K562 (cell line): ENCODE data around the gene HDAC3. TPM values are rescaled to one million over a fixed set of nuclear protein-coding genes. Genes with fewer than 3 reads are reported as not detected.

ENCODE experiments used
- ATAC-seq: fragments of 200-7000 bp; cut with Tn5 transposase; 3 replicates; pipeline ENCODE4 v1.9.1; 2020; ENCODE audit warnings: moderate library complexity
- BruUV-seq: library from RNA; stranded (reverse); fragments of 400-500 nt; replicated peaks from 2 replicates; lab custom pipeline; 2021; lab: Mats Ljungman, UMichigan
- CTCF ChIA-PET: fragments of 300-600 bp; formaldehyde crosslinking; extraction: SDS; loops from one replicate; lab custom pipeline; 2021; ENCODE audit warnings: low intra/inter-chr PET ratio; lab: Yijun Ruan, JAX
- POLR2A ChIA-PET: fragments of 300-600, 350-650 bp; sonication (Branson Sonifier 250); formaldehyde crosslinking; extraction: SDS; loops from one replicate; lab custom pipeline; 2021; ENCODE audit warnings: antibody characterized with exemption, inconsistent platforms; lab: Yijun Ruan, JAX
- DNase-seq, 4 experiments: peaks; one replicate each; pipeline versions ENCODE4 v3.0.0 to v3.0.0-alpha.2; 2011 to 2018; ENCODE audit warnings: low spot score in 3 of 4, mixed read lengths in 3 of 4; ENCODE audit errors: extremely low read depth in 1 of 4
- FAIRE-seq: peaks from 2 replicates; lab custom pipeline; 2011; peaks lifted over from hg19 to GRCh38; lab: Jason Lieb, UNC
- H2AFZ ChIP-seq: 2 replicates; pipeline ENCODE4 v1.6.0; 2011; ENCODE audit warnings: low read depth, low read length, control low read depth, inconsistent platforms
- H3K27ac ChIP-seq: fragments of 200-600 bp; 3 replicates; pipeline ENCODE4 v1.8.0; 2011; ENCODE audit warnings: low read depth, mild to moderate bottlenecking, control low read depth, inconsistent platforms, low read length, moderate library complexity, mixed read lengths; ENCODE audit errors: extremely low read depth
- H3K27me3 ChIP-seq, 2 experiments: fragments of 300-600 bp in 1 of 2; 2 replicates in 1 of 2; 3 replicates in 1 of 2; pipeline versions ENCODE4 v1.6.0 to v1.8.0; 2011; ENCODE audit warnings: inconsistent platforms in 2 of 2, low read length in 2 of 2, mild to moderate bottlenecking in 1 of 2, mixed read lengths in 1 of 2, moderate library complexity in 1 of 2; ENCODE audit not compliant: control insufficient read depth in 2 of 2, insufficient read depth in 2 of 2
- H3K36me3 ChIP-seq: fragments of 300-600 bp; 3 replicates; pipeline ENCODE4 v1.8.0; 2011; ENCODE audit warnings: mild to moderate bottlenecking, low read length, inconsistent platforms; ENCODE audit not compliant: control insufficient read depth, insufficient read depth
- H3K4me1 ChIP-seq, 2 experiments: fragments of 200-600 bp in 1 of 2; replicated peaks in 1 of 2; 2 replicates in 1 of 2; 3 replicates in 1 of 2; pipeline versions ENCODE4 v1.5.1 to v1.8.0; 2011; ENCODE audit warnings: inconsistent platforms in 2 of 2, low read length in 2 of 2, mild to moderate bottlenecking in 1 of 2, mixed read lengths in 1 of 2, moderate library complexity in 1 of 2; ENCODE audit not compliant: control insufficient read depth in 2 of 2, insufficient read depth in 2 of 2
- H3K4me2 ChIP-seq: 2 replicates; pipeline ENCODE4 v1.6.1; 2011; ENCODE audit warnings: low read length, control low read depth, inconsistent platforms, mixed read lengths; ENCODE audit not compliant: insufficient read depth
- H3K4me3 ChIP-seq: fragments of 200-600 bp; sonication (generic), shearing (Covaris generic); 2 replicates; pipeline ENCODE4 v1.5.1; 2016; ENCODE audit warnings: control low read depth, inconsistent platforms
- H3K79me2 ChIP-seq: fragments of 200-600 bp; 3 replicates; pipeline ENCODE4 v1.8.0; 2011; ENCODE audit warnings: low read length, inconsistent platforms; ENCODE audit not compliant: control insufficient read depth, insufficient read depth
- H3K9ac ChIP-seq, 2 experiments: 2 replicates each; pipeline versions ENCODE4 v1.6.0 to v1.6.1; 2011; ENCODE audit warnings: low read depth in 2 of 2, low read length in 2 of 2, control low read depth in 1 of 2, inconsistent platforms in 1 of 2, mild to moderate bottlenecking in 1 of 2, mixed read lengths in 1 of 2; ENCODE audit not compliant: insufficient read depth in 1 of 2
- H3K9me1 ChIP-seq: one replicate; pipeline ENCODE4 v1.6.0; 2011; ENCODE audit warnings: inconsistent platforms, mild to moderate bottlenecking, low read length, moderate library complexity; ENCODE audit not compliant: control insufficient read depth, insufficient read depth
- H3K9me3 ChIP-seq: replicated peaks from 2 replicates; pipeline ENCODE4 v1.5.1; 2011; ENCODE audit warnings: low read depth, low read length, inconsistent platforms; ENCODE audit not compliant: control insufficient read depth, insufficient read depth
- H4K20me1 ChIP-seq: replicated peaks from 2 replicates; pipeline ENCODE4 v1.6.1; 2011; ENCODE audit warnings: low read length, inconsistent platforms, mixed read lengths; ENCODE audit not compliant: control insufficient read depth, insufficient read depth
- CBX2 ChIP-seq: fragments of 200-600 bp; sonication (generic); IDR thresholded peaks from one replicate; pipeline ENCODE4 v1.6.1; 2012; ENCODE audit warnings: mild to moderate bottlenecking, low read length, inconsistent platforms; ENCODE audit not compliant: insufficient read depth, poor library complexity, severe bottlenecking
- CBX3 ChIP-seq, 2 experiments: IDR thresholded peaks; 1 replicate in 1 of 2; 2 replicates in 1 of 2; pipeline ENCODE4 v1.6.1; 2012; ENCODE audit warnings: inconsistent platforms in 2 of 2, low read length in 2 of 2, borderline replicate concordance in 1 of 2, control low read depth in 1 of 2
- CCNT2 ChIP-seq: IDR thresholded peaks from 2 replicates; pipeline ENCODE4 v1.6.1; 2011; ENCODE audit warnings: borderline replicate concordance, low read depth, mild to moderate bottlenecking, moderate library complexity, mixed read lengths, low read length; ENCODE audit not compliant: insufficient read length; ENCODE audit errors: extremely low read depth
- CTBP1 ChIP-seq: fragments of 450-650 bp; IDR thresholded peaks from 2 replicates; pipeline ENCODE4 v1.6.1; 2016; ENCODE audit warnings: borderline replicate concordance
- MAFF ChIP-seq: IDR thresholded peaks from 2 replicates; pipeline ENCODE4 v1.6.1; 2012; ENCODE audit warnings: low read length, improper control_type of control experiment
- MEIS2 ChIP-seq: fragments of 450-650 bp; IDR thresholded peaks from 2 replicates; pipeline ENCODE4 v1.6.1; 2014; ENCODE audit warnings: mild to moderate bottlenecking; ENCODE audit not compliant: partially characterized antibody
- NCOA4 ChIP-seq: fragments of 450-650 bp; IDR thresholded peaks from 2 replicates; pipeline ENCODE4 v1.6.1; 2018; ENCODE audit warnings: mild to moderate bottlenecking; ENCODE audit not compliant: partially characterized antibody
- POLR2G ChIP-seq: fragments of 200-400 bp; formaldehyde crosslinking; IDR thresholded peaks from 2 replicates; pipeline ENCODE4 v1.6.1; 2017; ENCODE audit warnings: low read depth, mild to moderate bottlenecking, antibody characterized with exemption, low read length, moderate library complexity
- RBM25 ChIP-seq: fragments of 200-400 bp; formaldehyde crosslinking; IDR thresholded peaks from 2 replicates; pipeline ENCODE4 v1.6.1; 2018; ENCODE audit warnings: low read length, low read depth, moderate library complexity; ENCODE audit not compliant: severe bottlenecking
- RUNX1 ChIP-seq: sonication (generic); IDR thresholded peaks from 2 replicates; pipeline ENCODE4 v1.6.1; 2016; ENCODE audit warnings: antibody characterized with exemption, low read depth
- TGIF2 ChIP-seq: sonication (generic); formaldehyde crosslinking; IDR thresholded peaks from 2 replicates; pipeline ENCODE4 v1.8.1; 2022; ENCODE audit warnings: mild to moderate bottlenecking, missing genetic modification reagents, moderate library complexity
- TRIM25 ChIP-seq: fragments of 450-650 bp; IDR thresholded peaks from 2 replicates; pipeline ENCODE4 v1.7.0; 2016; ENCODE audit warnings: borderline replicate concordance
- ZC3H4 ChIP-seq: sonication (generic); formaldehyde crosslinking; IDR thresholded peaks from 2 replicates; pipeline ENCODE4 v1.9.0; 2021; ENCODE audit warnings: missing genetic modification reagents, borderline replicate concordance
- ZNF143 ChIP-seq: sonication (generic); formaldehyde crosslinking; IDR thresholded peaks from 2 replicates; pipeline ENCODE4 v1.9.0; 2022; ENCODE audit warnings: mild to moderate bottlenecking, missing genetic modification reagents
- ZNF57 ChIP-seq: fragments of 450-650 bp; formaldehyde crosslinking; IDR thresholded peaks from 2 replicates; pipeline ENCODE4 v1.4.0; 2020; ENCODE audit warnings: mild to moderate bottlenecking, moderate library complexity
- WGBS: fragments of 100-300 bp; shearing (Covaris generic); methylation state at CpG from one replicate; pipeline ENCODE4 v1.1.6; 2016; ENCODE audit warnings: low coverage, mixed read lengths; ENCODE audit not compliant: insufficient coverage; ENCODE audit errors: missing lambda C conversion rate; 5-methylcytosine and 5-hydroxymethylcytosine counted together
- in situ Hi-C: fragments of 300-500 bp; cut with MboI; formaldehyde crosslinking; loops from 4 replicates; pipeline ENCODE4 v1.15.0; 2018; ENCODE audit warnings: inconsistent platforms, mixed read lengths
- intact Hi-C: fragments of 100-400 bp; cut with micrococcal nuclease; formaldehyde crosslinking; loops from 2 replicates; pipeline ENCODE4 v1.14.2; 2022
- polyA plus RNA-seq, 8 experiments: library from polyadenylated mRNA; depleted of rRNA in 4 of 8; stranded (reverse) in 5 of 8; unstranded in 3 of 8; fragments of >200 nt; fragmentation: Nextera tagmentation in 2 of 8; fragmentation: Illumina TruSeq in 1 of 8; extraction: Ambion mirVana in 2 of 8; extraction: Trizol in 1 of 8; gene quantifications; 2 replicates each; pipeline versions ENCODE4 v1.2.1 to v1.2.3, GENCODE V29; 2011 to 2014; ENCODE audit warnings: inconsistent platforms in 1 of 8, missing spikeins in 1 of 8
- total RNA-seq, 7 experiments: library from RNA; depleted of rRNA in 6 of 7; stranded (reverse); fragments of >200 nt in 6 of 7; fragmentation: Illumina TruSeq in 2 of 7; extraction: Trizol in 2 of 7; gene quantifications; 2 replicates each; pipeline versions ENCODE4 v1.2.1 to v1.2.3, GENCODE V29; 2011 to 2021; ENCODE audit warnings: low replicate concordance in 1 of 7

The HDAC3 gene
- total and polyA plus RNA-seq, 9 of the 15 experiments (the other 6 are each of a cell fraction or from before 2014, with no cell fraction given), result 89.7 to 191 (median 119) TPM

- peak overlapping the region; percentile 29 for H3K27ac ChIP-seq
- peaks cover 6 to 24% of the 10 kb centered on the region in 2 experiments; a peak in 3 of 5 replicates for H3K4me1 ChIP-seq
- peaks cover 97% of the 10 kb centered on the region for H3K79me2 ChIP-seq
- no peaks in the 10 kb centered on the region for H3K9me1 ChIP-seq
- no peak overlapping the region for H2AFZ ChIP-seq
- no TSS peak for BruUV-seq
- TF ChIP-seq RBM25 (peak; percentile 14), ZNF143 (no peak), MEIS2 (peak; percentile 32)
- FAIRE-seq (no peak), DNase-seq (no peak), ATAC-seq (0 out of 3 replicates have a peak, but pooled peaks have one; percentile 9)
- in situ Hi-C loops (no loop called here), intact Hi-C loops (no loop called here)
- no peaks in the 10 kb centered on the region for H3K27me3 ChIP-seq
- no peak overlapping the region for H3K4me3 ChIP-seq
- no peaks in the 10 kb centered on the region for H3K9me3 ChIP-seq
- no peak overlapping the region for H3K4me2 ChIP-seq
- WGBS, result 70% methylated on average over 2 of the region's 2 CpGs
- ChIA-PET CTCF (interaction anchor here (1.2 kb wide), 1 partner anchor 22 kb away, joined by 3 read pairs; no protein-coding TSS in a partner anchor), POLR2A (interaction anchor here (0.6 to 3.1 kb wide), 5 partner anchors 9 to 534 kb away, joined by 4 to 16 read pairs (median 7); partner anchors contain the start of gene DIAPH1)
- H3K9ac ChIP-seq, result no peak overlapping the region
- H3K36me3 ChIP-seq, result peaks cover 62% of the 10 kb centered on the region
- H4K20me1 ChIP-seq, result 0 out of 2 replicates have a peak, but pooled peaks cover 7% of the 10 kb centered on the region
These were observed 39.3 kb downstream of the HDAC3 start for GRCh38 chr5:141597394-141597793.

GRCh38 chr5:141596867-141597266 is 39.8 kb downstream of the HDAC3 start:
- Histone ChIP-seq H3K79me2 (peaks cover 97% of the 10 kb centered on the region), H3K9ac (no peak overlapping the region), H3K27ac (peak overlapping the region; percentile 26; the same call in 1 of the 3 replicates), H4K20me1 (0 out of 2 replicates have a peak, but pooled peaks cover 7% of the 10 kb centered on the region), H3K27me3 (no peaks in the 10 kb centered on the region), H3K4me3 (no peak overlapping the region), H3K4me1 (peaks cover 6 to 22% of the 10 kb centered on the region in 2 experiments; a peak in 3 of 5 replicates), H3K4me2 (no peak overlapping the region), H3K9me1 (no peaks in the 10 kb centered on the region), H3K9me3 (no peaks in the 10 kb centered on the region), H2AFZ (no peak overlapping the region), H3K36me3 (peaks cover 62% of the 10 kb centered on the region)
- intact Hi-C loops (no loop called here), in situ Hi-C loops (no loop called here)
- BruUV-seq, result no TSS peak
- CTCF ChIA-PET, result interaction anchor here (1.2 kb wide), 1 partner anchor 23 kb away, joined by 3 read pairs; no protein-coding TSS in a partner anchor
- 100% methylated on average over 1 of the region's 1 CpG for WGBS
- DNase-seq, result no peak
- POLR2A ChIA-PET, result interaction anchor here (1.4 to 3.1 kb wide), 4 partner anchors 9 to 22 kb away, joined by 5 to 16 read pairs (median 10); partner anchors contain the start of gene DIAPH1
- FAIRE-seq, result no peak
- no peak for ATAC-seq
- no peak for TF ChIP-seq ZC3H4 (CRISPR knock-in tag)
- TF ChIP-seq CCNT2, result no peak
- TF ChIP-seq MAFF, result no peak
- no peak for TF ChIP-seq NCOA4
- no peak for TF ChIP-seq POLR2G
- TF ChIP-seq ZNF57 (CRISPR knock-in tag), result no peak
- no peak for TF ChIP-seq CBX2
- no peak for TF ChIP-seq RUNX1
- no peak for TF ChIP-seq TRIM25
- TF ChIP-seq TGIF2 (CRISPR knock-in tag), result no peak
- TF ChIP-seq CTBP1, result no peak
- no peak for TF ChIP-seq CBX3 (IDR thresholded peaks at IDR 0.05; ENCODE audit: borderline replicate concordance in 1 of 2, low read length in 2 of 2)
